ENCODE results near the gene SLC9A7.
"Not testable (repeated sequence)": the region's sequence is repeated elsewhere in the genome, so short reads cannot be mapped to it uniquely, and the experiment has no call there.

SLC9A7 gene

GRCh38 chrX:46758956-46759644, at the start of gene SLC9A7:
SLC9A7 (minus strand) TSS chrX:46759118; CDS start chrX:46759029, 89 bp downstream.
- no peak for DNase-seq

DNA sequence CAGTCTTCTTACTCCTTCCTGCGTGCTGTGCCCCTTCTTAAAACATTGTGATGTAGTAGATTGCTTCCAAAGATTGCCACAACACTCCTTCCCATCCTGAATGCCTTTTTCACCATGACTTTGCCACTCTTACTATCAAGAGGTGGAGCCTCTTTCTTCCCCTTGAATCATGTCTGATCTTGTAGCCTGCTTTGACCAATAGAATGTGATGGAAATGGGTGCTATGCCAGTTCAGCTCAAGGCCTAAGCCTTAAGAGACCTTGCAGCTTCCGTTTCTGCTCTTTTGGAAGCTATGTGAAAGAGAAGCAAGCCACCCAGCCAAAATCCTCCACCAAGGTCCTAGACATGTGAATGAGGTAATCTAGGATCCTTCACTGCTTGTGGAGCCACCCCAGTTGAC, 46.4 kb upstream of the SLC9A7 start:
- DNase-seq, result no peak

DNA sequence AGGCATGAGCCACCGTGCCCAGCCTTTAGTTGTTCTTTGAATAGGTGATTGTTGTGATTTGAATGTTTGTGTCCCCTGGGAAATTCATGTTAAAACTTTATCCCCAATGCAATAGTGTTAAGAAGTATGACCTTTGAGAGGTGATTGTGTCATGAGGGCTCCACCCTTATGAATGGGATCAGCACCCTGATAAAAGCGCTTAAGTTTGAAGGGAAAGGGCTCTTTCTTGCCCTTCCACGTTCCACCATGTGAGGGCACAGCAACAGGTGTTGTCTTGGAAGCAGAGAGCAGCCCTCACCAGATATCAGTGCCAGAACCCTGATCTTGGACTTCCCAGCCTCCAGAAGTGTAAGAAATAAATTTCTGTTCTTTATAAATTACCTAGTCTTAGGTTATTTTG, 44.2 kb upstream of the SLC9A7 start:
- DNase-seq, result no peak

GRCh38 chrX:46796574-46797191, 37.8 kb upstream of the SLC9A7 start:
- DNase-seq, result no peak

DNA sequence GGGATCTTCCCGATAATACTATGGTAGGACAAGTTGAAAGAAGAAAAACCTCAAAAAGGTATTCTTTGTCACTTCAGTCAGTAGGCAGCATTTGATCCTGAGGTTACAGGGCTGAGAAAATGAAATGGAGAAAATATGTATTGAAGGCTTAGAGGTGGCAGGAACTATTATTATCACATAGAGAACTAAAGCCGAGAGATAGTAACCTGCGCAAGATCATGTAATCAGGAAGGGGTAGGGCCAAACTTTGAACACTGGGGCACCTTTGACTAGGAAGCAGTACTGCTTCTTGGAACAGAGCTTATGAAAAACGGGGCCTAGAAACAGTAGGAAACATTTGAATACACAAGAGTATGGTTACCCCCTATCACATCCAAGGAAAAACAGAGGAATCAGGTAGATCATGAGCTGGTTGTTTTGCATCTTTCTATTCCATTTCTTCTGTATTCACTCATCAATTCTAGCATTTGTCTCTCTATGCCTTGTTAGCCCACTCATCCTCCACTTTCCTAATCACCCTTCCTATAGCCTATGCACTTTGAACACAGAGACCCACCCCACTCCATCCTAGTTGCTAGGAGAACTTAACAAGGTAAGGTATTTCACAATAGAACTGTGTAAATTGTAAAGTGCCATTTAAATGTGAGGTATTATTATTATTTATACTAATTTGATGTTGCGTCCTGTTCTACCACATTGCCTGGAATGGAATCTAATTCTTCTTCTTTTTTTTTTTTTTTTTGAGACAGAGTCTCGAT, 34.6 kb upstream of the SLC9A7 start:
- no peak for DNase-seq

DNA sequence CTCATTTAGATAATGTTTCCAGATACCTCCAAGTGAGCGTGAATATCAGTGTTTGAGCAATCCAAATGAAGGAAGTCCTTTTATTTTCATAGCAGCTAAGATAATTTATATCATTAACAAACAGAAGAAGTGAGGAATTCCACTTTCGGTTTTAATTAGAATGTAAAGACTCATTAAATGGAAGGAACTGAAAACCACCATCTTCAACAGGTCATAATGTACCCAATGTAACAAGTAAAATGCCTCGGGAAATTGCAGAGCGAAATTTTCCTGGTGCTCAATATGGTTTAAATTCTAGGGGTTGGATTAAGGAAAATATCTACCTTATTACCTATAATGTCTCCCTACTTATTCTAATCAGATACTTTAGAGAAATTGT, 33.9 kb upstream of the SLC9A7 start:
- no peak for DNase-seq

DNA sequence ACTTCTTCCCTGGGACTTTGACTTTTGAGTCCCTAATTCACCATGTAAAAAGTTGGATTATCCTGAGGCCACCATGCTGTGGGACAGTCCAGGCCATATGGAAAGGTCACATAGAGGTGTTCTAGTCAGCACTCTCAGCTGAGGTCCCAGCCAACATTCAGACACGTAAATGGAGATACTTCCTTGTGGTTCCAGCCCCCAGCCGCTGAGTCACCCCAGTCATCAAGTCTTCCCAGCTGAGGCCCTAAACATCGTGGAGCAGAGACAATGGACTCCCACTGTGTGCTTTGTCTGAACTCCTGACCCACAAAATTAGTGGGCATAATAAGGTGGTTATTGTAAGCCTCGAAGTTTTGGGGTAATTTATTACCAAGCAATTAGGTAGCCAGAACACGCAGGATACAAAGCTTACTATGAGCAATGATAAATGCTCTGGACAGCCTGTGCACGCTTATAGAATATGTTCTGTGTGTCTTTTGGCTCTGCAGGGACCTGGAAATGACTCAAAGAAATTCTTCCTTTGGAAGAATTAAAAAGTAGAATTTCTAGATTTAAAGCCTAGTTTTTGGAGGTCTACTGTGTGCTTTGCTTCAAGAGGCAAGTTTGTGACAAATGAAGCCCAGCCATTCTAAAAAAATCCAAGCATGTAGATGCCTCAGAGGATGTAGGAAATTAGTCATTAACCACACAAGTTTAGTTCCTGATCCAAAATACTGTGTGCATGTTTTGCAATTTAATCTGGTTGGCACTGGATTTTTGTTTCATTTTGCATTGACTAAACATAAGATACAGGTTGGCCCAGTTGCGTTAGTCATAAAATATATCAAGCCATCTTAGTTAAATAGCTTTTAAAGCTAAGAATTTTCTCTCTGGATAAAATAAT, 33.2 kb upstream of the SLC9A7 start:
- no peak for DNase-seq

DNA sequence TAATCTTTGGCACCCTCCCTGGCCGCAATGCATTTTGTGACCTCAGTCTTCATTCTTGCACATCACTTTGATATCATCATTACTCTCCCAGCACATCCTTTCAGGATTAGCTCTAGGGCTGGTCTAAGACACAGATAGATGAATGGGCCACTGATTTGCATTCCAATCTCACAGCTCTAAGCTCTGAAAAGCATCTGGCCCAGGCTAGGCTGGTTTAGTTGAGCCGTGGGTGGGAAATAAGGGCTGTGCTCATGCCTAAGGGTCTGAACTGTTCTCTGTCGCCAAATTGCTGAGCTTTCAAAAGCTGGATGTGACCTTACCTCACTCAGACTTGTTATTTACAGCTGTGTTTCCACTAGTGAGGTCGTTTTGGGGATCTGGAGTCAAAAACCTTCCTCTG, 30.0 kb upstream of the SLC9A7 start:
- DNase-seq, result no peak

DNA sequence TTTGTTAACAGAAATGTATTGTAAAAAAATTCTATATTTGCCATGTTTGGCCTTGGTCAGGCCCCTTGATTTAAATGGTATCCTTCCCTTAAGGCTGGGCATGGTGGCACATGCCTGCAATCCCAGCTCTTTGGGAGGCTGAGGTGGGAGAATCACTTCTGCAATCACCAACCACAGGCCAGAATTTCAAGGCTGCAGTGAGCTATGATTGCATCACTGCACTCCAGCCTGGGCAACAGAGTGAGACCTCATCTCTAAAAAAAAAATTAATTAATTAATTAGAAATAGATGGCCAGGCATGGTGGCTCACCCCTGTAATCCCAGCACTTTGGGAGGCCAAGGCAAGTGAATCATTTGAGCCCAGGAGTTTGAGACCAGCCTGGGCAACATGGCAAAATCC, 25.5 kb upstream of the SLC9A7 start:
- not testable (repeated sequence) for DNase-seq

GRCh38 chrX:46782034-46782433, 23.1 kb upstream of the SLC9A7 start:
- DNase-seq, result no peak

GRCh38 chrX:46777971-46778810, 19.3 kb upstream of the SLC9A7 start:
- no peak for DNase-seq

- DNase-seq, result no peak
These were observed 11.9 kb upstream of the SLC9A7 start for GRCh38 chrX:46770817-46771163.

- no peak for DNase-seq
These were observed 11.3 kb upstream of the SLC9A7 start for GRCh38 chrX:46770000-46770816.

GRCh38 chrX:46762963-46763362, 4.0 kb upstream of the SLC9A7 start:
- no peak for DNase-seq

GRCh38 chrX:46759645-46759974, 692 bp upstream of the SLC9A7 start:
- DNase-seq, result no peak

- DNase-seq, result no peak
These were observed 559 bp downstream of the SLC9A7 start for GRCh38 chrX:46758163-46758955.

DNA sequence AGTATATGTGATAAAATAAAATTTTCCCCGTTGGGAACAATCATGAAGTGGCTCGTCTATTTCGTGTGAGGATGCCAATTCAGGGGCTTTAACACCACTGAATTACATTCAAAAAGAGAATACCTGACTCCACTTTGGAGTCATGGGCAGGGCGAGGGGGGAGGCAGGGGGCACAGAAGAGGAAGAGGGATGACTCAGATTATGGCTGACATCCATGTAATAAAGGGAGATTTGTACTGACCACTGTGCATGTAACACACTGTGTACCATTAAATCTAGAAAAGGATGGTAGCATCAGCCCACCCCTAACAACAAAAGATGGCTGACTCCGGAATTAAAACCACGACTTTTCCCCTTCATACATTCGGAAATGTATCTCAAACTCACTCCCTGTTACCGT, 1.3 kb downstream of the SLC9A7 start:
- no peak for DNase-seq

GRCh38 chrX:46757052-46757451, 1.9 kb downstream of the SLC9A7 start:
- no peak for DNase-seq

GRCh38 chrX:46755671-46756070, 3.2 kb downstream of the SLC9A7 start:
- no peak for DNase-seq

DNA sequence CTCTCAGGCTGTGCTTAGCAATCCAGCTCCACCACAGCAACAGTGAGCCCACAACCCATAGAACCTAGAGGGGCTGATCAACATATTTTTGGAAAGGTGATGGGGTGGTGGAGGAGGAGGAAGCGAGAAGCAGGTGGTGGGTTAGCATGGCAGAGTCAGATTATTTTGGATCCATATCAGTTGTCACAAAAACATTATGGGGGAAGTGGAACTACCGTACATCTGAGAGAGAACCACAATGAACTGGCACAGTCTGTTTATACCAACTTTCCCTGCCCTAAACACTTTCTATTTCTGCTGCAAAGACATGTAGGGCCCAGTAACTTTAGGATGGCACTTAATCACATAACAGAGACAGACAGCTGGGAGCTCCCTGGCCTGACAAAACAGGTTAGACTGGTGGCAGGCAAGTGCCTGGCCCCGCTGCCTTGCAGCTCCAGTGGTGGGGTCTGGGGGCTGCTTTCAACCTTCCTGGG, 4.3 kb downstream of the SLC9A7 start:
- no peak for DNase-seq

DNA sequence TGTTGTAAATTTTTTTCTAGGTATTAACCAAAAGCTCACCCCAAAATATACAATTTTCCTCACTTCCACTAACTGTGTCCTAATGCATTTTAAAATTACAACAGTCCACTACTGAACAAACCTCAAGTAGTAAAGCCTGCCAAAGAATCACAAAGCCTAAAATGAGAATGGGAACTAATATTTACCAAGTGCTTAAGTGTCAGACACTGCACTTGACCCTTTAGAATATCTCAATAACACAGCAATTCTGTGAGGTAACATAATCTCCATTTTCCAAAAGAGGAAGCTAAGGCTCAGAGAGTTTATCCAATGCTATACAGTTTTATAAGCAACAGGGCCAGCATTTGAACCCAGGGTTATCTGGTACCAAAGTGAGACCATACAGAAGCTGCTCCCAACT, 4.9 kb downstream of the SLC9A7 start:
- no peak for DNase-seq
